Testis (tissue), 2 donors: Measurements from ENCODE around the gene TCEAL9.

Experiments
- POLR2A ChIP-seq: fragments of 450-650 bp; IDR thresholded peaks from one replicate; pipeline ENCODE4 v1.6.1; 2017; ENCODE audit warnings: antibody characterized with exemption, mild to moderate bottlenecking, moderate library complexity
- TF ChIP-seq, protein P1 (sequence below), 3 experiments: fragments of 450-650 bp in 2 of 3; fragments of 200-600 bp in 1 of 3; sonication (generic) in 1 of 3; IDR thresholded peaks; one replicate each; pipeline ENCODE4 v1.5.1; 2016 to 2019; ENCODE audit warnings: antibody characterized with exemption in 3 of 3, mild to moderate bottlenecking in 2 of 3, moderate library complexity in 1 of 3

DNA sequence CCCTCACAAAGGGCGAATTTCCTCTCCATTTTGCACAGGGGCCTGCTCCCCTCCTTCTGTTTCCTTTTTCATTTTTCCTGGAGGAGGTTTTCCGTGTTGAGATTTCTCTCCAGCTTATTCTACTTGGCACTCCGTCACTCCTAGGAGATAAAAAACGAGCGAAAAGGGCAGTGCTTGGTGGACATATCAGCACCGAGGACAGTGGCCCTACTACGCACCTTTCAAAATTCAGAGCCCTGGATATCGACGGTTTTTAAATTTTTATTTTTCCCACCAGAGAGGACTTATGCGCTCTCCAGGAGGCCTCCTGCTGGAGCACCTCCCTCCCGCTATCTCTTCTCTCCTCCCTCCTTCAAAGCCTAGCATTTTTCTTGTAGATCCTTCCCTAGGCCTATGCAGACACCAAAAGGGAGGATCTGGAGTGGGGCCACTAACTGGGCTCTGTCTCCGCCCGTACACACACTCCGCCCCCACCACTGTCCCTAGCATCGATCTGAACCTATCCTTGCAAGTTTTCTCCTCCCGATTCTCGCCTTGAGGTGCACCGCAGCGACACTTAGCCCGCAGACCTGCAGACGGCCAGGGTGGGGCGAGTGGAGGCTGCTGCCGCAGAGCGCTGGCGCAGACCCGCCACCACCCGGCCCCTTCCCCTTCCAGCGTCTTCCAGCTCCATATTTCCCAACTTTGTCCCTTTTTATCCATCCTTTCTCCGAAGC, 8.5 kb upstream of the TCEAL9 start:
- TF ChIP-seq, protein P1, sequence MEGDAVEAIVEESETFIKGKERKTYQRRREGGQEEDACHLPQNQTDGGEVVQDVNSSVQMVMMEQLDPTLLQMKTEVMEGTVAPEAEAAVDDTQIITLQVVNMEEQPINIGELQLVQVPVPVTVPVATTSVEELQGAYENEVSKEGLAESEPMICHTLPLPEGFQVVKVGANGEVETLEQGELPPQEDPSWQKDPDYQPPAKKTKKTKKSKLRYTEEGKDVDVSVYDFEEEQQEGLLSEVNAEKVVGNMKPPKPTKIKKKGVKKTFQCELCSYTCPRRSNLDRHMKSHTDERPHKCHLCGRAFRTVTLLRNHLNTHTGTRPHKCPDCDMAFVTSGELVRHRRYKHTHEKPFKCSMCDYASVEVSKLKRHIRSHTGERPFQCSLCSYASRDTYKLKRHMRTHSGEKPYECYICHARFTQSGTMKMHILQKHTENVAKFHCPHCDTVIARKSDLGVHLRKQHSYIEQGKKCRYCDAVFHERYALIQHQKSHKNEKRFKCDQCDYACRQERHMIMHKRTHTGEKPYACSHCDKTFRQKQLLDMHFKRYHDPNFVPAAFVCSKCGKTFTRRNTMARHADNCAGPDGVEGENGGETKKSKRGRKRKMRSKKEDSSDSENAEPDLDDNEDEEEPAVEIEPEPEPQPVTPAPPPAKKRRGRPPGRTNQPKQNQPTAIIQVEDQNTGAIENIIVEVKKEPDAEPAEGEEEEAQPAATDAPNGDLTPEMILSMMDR (IDR thresholded peaks at IDR 0.05): no peak
- TF ChIP-seq POLR2A: no peak
